GM19328 (cell line): ENCODE results near the gene AP4S1.
A peak's percentile ranks its signal among the peaks of the same experiment; 100 is the strongest.
"Not testable (repeated sequence)": the region's sequence is repeated elsewhere in the genome, so short reads cannot be mapped to it uniquely, and the experiment has no call there.

Source experiments
- ATAC-seq: cut with Tn5 transposase; IDR thresholded peaks from one replicate; pipeline ENCODE4 v1.9.1; 2021; ENCODE audit warnings: mild to moderate bottlenecking, moderate library complexity; ENCODE audit not compliant: unreplicated experiment

The AP4S1 gene

GRCh38 chr14:31080484-31080883 lies 55.0 kb downstream of the AP4S1 start:
- ATAC-seq: no peak

- ATAC-seq: no peak
Measured at GRCh38 chr14:31083781-31084180, 58.3 kb downstream of the AP4S1 start.

GRCh38 chr14:31084385-31084784 lies 58.9 kb downstream of the AP4S1 start:
- ATAC-seq: peak; percentile 88

GRCh38 chr14:31085027-31085426 lies 59.6 kb downstream of the AP4S1 start:
- no peak for ATAC-seq

- ATAC-seq: not testable (repeated sequence)
Measured at GRCh38 chr14:31086466-31086865, 61.0 kb downstream of the AP4S1 start.

GRCh38 chr14:31090883-31091764 lies 65.7 kb downstream of the AP4S1 start:
- ATAC-seq: no peak

- ATAC-seq: no peak
Measured at GRCh38 chr14:31092160-31092708, 66.8 kb downstream of the AP4S1 start.

GRCh38 chr14:31093884-31094839 lies 68.7 kb downstream of the AP4S1 start:
- ATAC-seq: not testable (repeated sequence)

GRCh38 chr14:31095817-31096216 lies 70.4 kb downstream of the AP4S1 start:
- not testable (repeated sequence) for ATAC-seq

- ATAC-seq: no peak
Measured at GRCh38 chr14:31096255-31096654, 70.8 kb downstream of the AP4S1 start.

- no peak for ATAC-seq
Measured at GRCh38 chr14:31097081-31097480, 71.6 kb downstream of the AP4S1 start.

- ATAC-seq: no peak
Measured at GRCh38 chr14:31106768-31107167, 81.3 kb downstream of the AP4S1 start.

- no peak for ATAC-seq
Measured at GRCh38 chr14:31109257-31109656, 83.8 kb downstream of the AP4S1 start.

GRCh38 chr14:31110872-31111271 lies 85.4 kb downstream of the AP4S1 start:
- no peak for ATAC-seq

GRCh38 chr14:31113794-31114193 lies 88.3 kb downstream of the AP4S1 start:
- ATAC-seq: no peak

- ATAC-seq: no peak
Measured at GRCh38 chr14:31118892-31119291, 93.4 kb downstream of the AP4S1 start.

- no peak for ATAC-seq
Measured at GRCh38 chr14:31122098-31122611, 96.7 kb downstream of the AP4S1 start.

- no peak for ATAC-seq
Measured at GRCh38 chr14:31122921-31123320, 97.5 kb downstream of the AP4S1 start.

GRCh38 chr14:31124197-31124596 lies 98.7 kb downstream of the AP4S1 start:
- ATAC-seq: no peak

- ATAC-seq: no peak
Measured at GRCh38 chr14:31125231-31125630, 99.8 kb downstream of the AP4S1 start.

GRCh38 chr14:31126680-31127079 lies 101.2 kb downstream of the AP4S1 start:
- ATAC-seq: no peak
